Measurements from ENCODE around the gene CAPZA3. TPM values are rescaled to one million over a fixed set of nuclear protein-coding genes. Genes with fewer than 3 reads are reported as not detected.

CAPZA3 gene
- total and polyA plus RNA-seq, 10 of the 15 experiments (the other 5 are each of a cell fraction or from before 2014, with no cell fraction given): not detected

DNA sequence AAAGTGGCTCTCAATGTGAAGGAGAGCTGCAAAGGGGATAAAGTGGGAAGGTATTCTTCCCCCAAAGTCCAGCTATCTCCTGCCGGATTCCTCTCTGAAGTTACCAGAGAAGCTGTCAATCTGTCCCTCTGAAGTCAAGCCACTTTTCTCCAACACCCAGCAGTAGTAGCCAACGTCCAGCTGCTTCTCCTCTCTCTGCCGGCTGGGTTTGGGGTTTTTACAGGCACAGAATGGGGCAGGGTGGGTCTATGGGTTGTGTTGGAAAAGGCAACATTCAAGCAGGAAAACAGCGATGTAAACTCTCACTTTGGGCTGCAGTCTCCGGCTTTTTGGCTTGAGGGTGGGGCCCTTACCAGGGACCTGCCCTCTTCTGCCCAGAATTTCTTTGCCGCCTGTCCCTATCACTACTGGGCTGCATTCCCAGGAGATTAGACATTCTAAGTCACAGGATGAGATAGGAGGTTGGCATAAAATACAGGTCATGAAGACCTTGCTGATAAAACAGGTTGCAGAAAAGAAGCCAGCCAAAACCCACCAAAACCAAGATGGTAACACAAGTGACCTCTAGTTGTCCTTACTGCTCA, 16.3 kb downstream of the CAPZA3 start:
- 33% methylated on average over 6 of the region's 6 CpGs for WGBS (ENCODE audit: insufficient coverage, insufficient replicate concordance, low lambda C conversion rate, missing lambda C conversion rate)
- H4K20me1 ChIP-seq (ENCODE audit: control insufficient read depth, insufficient read depth): no peaks in the 10 kb centered on the region
- H3K4me1 ChIP-seq (ENCODE audit: control insufficient read depth, insufficient read depth, low read length): no peaks in the 10 kb centered on the region
- no peak overlapping the region for H3K4me2 ChIP-seq (ENCODE audit: control insufficient read depth, insufficient read depth)
- CTCF ChIA-PET: no interaction called here
- TF ChIP-seq EZH2 (IDR thresholded peaks at IDR 0.05; ENCODE audit: borderline replicate concordance, control insufficient read depth, low read depth, low read length): no peak
- ATAC-seq (no peak), FAIRE-seq (no peak), DNase-seq (ENCODE audit: low read depth, low spot score) (no peak)
- H3K9ac ChIP-seq (ENCODE audit: control insufficient read depth, insufficient read depth, low read length): no peak overlapping the region
- no peaks in the 10 kb centered on the region for H3K36me3 ChIP-seq (ENCODE audit: control insufficient read depth in 2 of 2, insufficient read depth in 2 of 2, low read length in 1 of 2)
- no peak overlapping the region for H3K27ac ChIP-seq (ENCODE audit: control insufficient read depth, insufficient read depth)
- no peak overlapping the region for H2AFZ ChIP-seq (ENCODE audit: control insufficient read depth, low read depth, low read length)
- SMC1A ChIA-PET (ENCODE audit: uncharacterized antibody, unreplicated experiment): no interaction called here
- intact Hi-C loops (cut with micrococcal nuclease; ENCODE audit: unreplicated experiment): no loop called here
- H3K4me3 ChIP-seq: no peak overlapping the region
- RAD21 ChIA-PET (ENCODE audit: unreplicated experiment): no interaction called here
- no TSS peak for BruUV-seq (replicated peaks)
- H3K79me2 ChIP-seq (ENCODE audit: control insufficient read depth, insufficient read depth, low read length): no peaks in the 10 kb centered on the region
- POLR2A ChIA-PET: no interaction called here
- H3K9me3 ChIP-seq (replicated peaks; ENCODE audit: control insufficient read depth, insufficient read depth, low read length): no peaks in the 10 kb centered on the region
- H3K27me3 ChIP-seq (replicated peaks in 1 of 2; ENCODE audit: control insufficient read depth in 2 of 2, insufficient read depth in 2 of 2, low read length in 1 of 2): no peaks in the 10 kb centered on the region
- in situ Hi-C loops (cut with MboI): no loop called here

DNA sequence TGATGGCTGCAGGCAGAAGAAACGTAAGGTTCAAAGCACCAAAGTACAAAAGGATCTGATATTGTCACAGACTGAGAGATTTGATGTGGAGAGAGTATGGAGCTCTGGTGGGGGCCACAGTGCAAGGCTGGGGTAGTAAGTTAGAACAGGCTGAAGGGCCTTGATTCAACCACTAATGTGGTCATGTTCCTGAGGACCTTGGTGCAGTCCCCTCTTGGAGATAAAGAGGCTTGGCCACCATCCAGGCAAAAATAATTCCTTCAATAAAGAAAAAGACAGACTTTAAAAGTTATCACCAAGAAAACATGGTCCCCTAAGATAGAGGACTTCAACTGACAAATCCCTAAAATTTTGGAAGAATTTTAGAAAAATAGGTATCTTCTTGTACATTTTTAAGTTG, 17.4 kb downstream of the CAPZA3 start:
- no peak for DNase-seq (ENCODE audit: low read depth, low spot score)
- 11% methylated on average over 1 of the region's 1 CpG for WGBS (ENCODE audit: insufficient coverage, insufficient replicate concordance, low lambda C conversion rate, missing lambda C conversion rate)
- CTCF ChIA-PET: no interaction called here
- no peaks in the 10 kb centered on the region for H3K9me3 ChIP-seq (replicated peaks; ENCODE audit: control insufficient read depth, insufficient read depth, low read length)
- RAD21 ChIA-PET (ENCODE audit: unreplicated experiment): no interaction called here
- SMC1A ChIA-PET (ENCODE audit: uncharacterized antibody, unreplicated experiment): no interaction called here
- intact Hi-C loops (cut with micrococcal nuclease; ENCODE audit: unreplicated experiment): no loop called here
- POLR2A ChIA-PET: interaction anchor here (0.6 kb wide), 1 partner anchor 608 kb away, joined by 7 read pairs; no protein-coding TSS in a partner anchor
- no peak for FAIRE-seq
- H3K9ac ChIP-seq (ENCODE audit: control insufficient read depth, insufficient read depth, low read length): no peak overlapping the region
- H4K20me1 ChIP-seq (ENCODE audit: control insufficient read depth, insufficient read depth): no peaks in the 10 kb centered on the region
- no peak overlapping the region for H3K27ac ChIP-seq (ENCODE audit: control insufficient read depth, insufficient read depth)
- in situ Hi-C loops (cut with MboI): no loop called here
- BruUV-seq (replicated peaks): no TSS peak
- H2AFZ ChIP-seq (ENCODE audit: control insufficient read depth, low read depth, low read length): no peak overlapping the region
- no peaks in the 10 kb centered on the region for H3K27me3 ChIP-seq (replicated peaks in 1 of 2; ENCODE audit: control insufficient read depth in 2 of 2, insufficient read depth in 2 of 2, low read length in 1 of 2)
- H3K4me1 ChIP-seq (ENCODE audit: control insufficient read depth, insufficient read depth, low read length): no peaks in the 10 kb centered on the region
- H3K4me2 ChIP-seq (ENCODE audit: control insufficient read depth, insufficient read depth): no peak overlapping the region
- no peak overlapping the region for H3K4me3 ChIP-seq
- no peaks in the 10 kb centered on the region for H3K79me2 ChIP-seq (ENCODE audit: control insufficient read depth, insufficient read depth, low read length)
- no peaks in the 10 kb centered on the region for H3K36me3 ChIP-seq (ENCODE audit: control insufficient read depth in 2 of 2, insufficient read depth in 2 of 2, low read length in 1 of 2)
- no peak for ATAC-seq
- TF ChIP-seq MEF2A (IDR thresholded peaks at IDR 0.05; ENCODE audit: insufficient read depth, low read depth, low read length) (no peak), CBX3 (IDR thresholded peaks at IDR 0.05; ENCODE audit: borderline replicate concordance, low read depth) (no peak), ATF7 (IDR thresholded peaks at IDR 0.05; ENCODE audit: low read depth) (no peak), RELA (IDR thresholded peaks at IDR 0.05; ENCODE audit: borderline replicate concordance, partially characterized antibody) (no peak), BCLAF1 (IDR thresholded peaks at IDR 0.05) (no peak), NFYB (IDR thresholded peaks at IDR 0.05; ENCODE audit: insufficient read depth, low read depth, low read length) (no peak), SRF (IDR thresholded peaks at IDR 0.05; ENCODE audit: low read depth in 2 of 2, low read length in 2 of 2) (no peak)
- TF ChIP-seq, protein P1, sequence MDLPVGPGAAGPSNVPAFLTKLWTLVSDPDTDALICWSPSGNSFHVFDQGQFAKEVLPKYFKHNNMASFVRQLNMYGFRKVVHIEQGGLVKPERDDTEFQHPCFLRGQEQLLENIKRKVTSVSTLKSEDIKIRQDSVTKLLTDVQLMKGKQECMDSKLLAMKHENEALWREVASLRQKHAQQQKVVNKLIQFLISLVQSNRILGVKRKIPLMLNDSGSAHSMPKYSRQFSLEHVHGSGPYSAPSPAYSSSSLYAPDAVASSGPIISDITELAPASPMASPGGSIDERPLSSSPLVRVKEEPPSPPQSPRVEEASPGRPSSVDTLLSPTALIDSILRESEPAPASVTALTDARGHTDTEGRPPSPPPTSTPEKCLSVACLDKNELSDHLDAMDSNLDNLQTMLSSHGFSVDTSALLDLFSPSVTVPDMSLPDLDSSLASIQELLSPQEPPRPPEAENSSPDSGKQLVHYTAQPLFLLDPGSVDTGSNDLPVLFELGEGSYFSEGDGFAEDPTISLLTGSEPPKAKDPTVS (IDR thresholded peaks at IDR 0.05; ENCODE audit: low read depth, low read length): no peak
- TF ChIP-seq, protein P2, sequence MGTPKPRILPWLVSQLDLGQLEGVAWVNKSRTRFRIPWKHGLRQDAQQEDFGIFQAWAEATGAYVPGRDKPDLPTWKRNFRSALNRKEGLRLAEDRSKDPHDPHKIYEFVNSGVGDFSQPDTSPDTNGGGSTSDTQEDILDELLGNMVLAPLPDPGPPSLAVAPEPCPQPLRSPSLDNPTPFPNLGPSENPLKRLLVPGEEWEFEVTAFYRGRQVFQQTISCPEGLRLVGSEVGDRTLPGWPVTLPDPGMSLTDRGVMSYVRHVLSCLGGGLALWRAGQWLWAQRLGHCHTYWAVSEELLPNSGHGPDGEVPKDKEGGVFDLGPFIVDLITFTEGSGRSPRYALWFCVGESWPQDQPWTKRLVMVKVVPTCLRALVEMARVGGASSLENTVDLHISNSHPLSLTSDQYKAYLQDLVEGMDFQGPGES (IDR thresholded peaks at IDR 0.05): no peak

All from GM12878 (cell line).